ENCODE measurements around the gene HTR4.

The HTR4 gene

DNA sequence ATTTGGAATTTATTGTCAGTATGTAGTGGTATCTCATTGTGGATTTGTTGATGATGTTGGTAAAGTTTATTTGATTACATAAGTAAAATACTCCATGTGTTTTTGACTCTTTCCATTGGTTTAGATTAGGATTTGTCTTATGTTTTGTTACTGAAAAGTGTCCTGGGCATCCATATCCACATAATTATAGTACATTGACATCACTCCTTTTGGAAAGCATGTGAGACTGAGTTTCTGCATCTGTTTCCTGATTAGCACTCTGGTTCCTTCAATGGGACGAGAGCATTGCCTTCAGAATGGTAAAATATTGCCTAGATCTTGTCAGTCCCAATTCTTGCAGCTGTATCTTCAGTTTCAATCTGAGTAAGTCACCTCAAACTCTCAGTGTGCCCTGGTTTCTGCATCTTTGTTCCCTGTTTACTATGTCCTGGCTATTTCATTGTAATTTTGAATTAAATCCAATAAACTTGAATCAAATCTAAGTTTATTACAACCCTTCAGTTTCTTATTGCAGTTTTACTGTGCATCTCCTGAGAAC, 142.4 kb downstream of the HTR4 start:
- no peak for FAIRE-seq
- TF ChIP-seq POLR2A (IDR thresholded peaks at IDR 0.05; ENCODE audit: low read depth, low read length) = no peak
- DNase-seq (ENCODE audit: insufficient read length, low spot score) = no peak

DNA sequence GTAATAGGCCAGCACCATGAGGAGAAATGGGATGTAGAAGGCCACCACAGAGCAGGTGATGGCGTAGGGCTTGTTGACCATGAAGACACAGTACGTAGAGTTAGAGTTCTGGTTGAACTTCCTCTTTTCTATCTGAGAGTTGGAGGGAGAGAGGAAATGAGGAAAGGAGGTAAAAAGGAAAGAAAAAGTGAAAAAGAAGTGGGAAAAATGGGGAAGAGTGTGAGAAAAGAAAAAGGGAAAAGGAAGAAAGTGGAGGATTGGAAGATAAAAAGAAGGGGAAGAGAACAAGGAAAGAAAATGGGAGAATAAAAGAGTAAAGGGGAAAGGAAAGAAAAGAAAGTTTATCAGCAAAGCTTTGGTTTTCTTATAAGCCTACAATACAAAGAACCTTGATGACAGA, 144.4 kb downstream of the HTR4 start:
- TF ChIP-seq POLR2A (IDR thresholded peaks at IDR 0.05; ENCODE audit: low read depth, low read length) = no peak
- DNase-seq (ENCODE audit: insufficient read length, low spot score) (no peak), FAIRE-seq (no peak)

DNA sequence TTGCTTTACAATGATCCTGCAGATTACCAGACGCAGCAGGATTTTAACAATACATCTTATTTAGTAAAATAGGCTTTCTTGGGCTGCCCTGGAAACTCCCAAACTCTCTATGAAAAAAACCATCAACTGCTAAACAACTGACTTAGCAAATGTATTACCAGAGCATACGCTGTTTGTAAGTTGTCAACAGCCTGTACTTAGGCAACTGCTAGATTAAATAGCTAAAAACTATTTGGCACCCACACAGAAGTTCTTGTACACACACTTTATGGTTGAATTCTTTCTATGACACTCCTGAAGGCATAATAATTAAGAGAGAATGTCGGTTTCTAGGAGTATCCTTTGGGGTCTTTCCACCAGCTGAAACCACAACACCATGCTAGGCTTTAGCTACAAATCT, 146.7 kb downstream of the HTR4 start:
- FAIRE-seq = no peak
- DNase-seq (ENCODE audit: insufficient read length, low spot score) = no peak
- TF ChIP-seq POLR2A (IDR thresholded peaks at IDR 0.05; ENCODE audit: low read depth, low read length) = no peak

DNA sequence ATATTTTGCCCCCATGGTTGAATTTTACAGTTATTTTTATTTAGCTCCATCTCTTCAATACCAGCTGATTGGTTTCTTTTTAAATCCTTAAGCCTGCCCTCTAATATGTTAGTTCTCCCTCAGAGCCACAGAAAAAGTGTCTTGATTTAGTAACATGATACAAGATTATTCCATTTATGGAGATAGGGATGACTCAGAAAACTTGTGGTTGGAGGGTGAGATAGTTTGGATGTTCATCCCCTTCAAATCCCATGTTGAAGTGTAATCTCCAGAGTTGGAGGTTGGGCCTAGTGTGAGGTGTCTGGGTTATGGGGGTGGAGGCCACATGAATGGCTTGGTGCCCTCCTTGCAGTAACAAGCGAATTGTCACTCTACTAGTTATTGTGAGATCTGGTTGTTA, 154.9 kb downstream of the HTR4 start:
- DNase-seq (ENCODE audit: insufficient read length, low spot score) (no peak), FAIRE-seq (no peak)
- no peak for TF ChIP-seq POLR2A (IDR thresholded peaks at IDR 0.05; ENCODE audit: low read depth, low read length)

DNA sequence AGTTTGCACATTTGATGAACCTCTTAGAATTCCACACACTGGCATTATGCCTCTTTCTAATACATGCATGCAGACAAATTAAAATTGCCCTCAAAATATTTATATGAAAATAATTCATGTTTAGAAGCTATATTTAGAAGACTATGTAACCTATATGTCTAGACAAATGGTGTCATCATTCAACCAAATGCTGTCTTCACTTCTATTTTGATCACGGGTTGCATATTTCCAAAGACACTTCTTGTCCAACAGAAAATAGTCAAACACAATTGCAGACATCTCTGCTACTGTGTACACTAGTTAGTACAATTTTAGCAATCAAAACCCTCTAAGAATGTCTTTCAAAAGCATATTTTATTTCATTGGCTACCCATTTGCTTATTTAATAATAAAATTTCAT, 156.6 kb downstream of the HTR4 start:
- FAIRE-seq = no peak
- TF ChIP-seq POLR2A (IDR thresholded peaks at IDR 0.05; ENCODE audit: low read depth, low read length) = no peak
- DNase-seq (ENCODE audit: insufficient read length, low spot score) = no peak

DNA sequence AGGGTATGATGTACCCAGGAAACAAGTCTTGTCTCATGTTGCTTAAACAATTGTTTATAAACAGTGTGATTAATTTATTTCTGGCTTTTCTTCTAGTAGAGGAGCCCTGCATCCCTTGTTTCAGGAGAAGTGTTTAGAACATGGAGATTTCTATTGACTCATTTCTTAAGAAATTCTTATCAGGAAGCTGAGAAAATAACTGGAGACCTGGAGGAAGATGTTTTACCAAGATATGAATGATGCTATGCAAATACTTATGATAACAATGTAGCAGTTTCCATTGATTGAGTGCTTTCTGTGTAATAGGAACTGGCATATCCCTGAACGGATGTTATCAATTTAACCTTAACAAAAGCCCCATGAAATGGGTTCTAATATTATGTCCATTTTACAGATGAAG, 162.0 kb downstream of the HTR4 start:
- FAIRE-seq = no peak

DNA sequence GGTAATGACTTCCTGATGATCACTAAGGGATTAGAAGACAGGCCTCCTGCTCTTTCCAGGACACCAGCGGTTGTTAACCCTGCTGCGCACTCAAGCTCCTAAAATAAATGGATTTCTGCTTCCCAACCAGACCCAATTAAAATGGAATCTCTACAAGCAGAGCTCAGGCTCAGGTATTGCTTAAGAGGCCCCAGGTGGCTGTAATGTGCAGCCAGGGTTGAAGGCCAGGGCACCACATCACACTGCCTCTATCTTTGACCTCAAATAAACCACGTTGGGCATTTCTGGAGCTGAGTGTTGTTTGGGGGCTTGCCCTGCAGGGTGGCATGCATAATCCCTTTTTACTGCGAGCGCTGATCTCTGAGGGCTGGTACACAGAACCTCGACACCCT, 162.5 kb downstream of the HTR4 start:
- DNase-seq (ENCODE audit: insufficient read length, low spot score) (no peak), FAIRE-seq (no peak)
- TF ChIP-seq POLR2A (IDR thresholded peaks at IDR 0.05; ENCODE audit: low read depth, low read length) = no peak

More for the DNA sequence above, 162.0 kb downstream of the HTR4 start:
- no peak for TF ChIP-seq POLR2A (IDR thresholded peaks at IDR 0.05; ENCODE audit: low read depth, low read length)
- no peak for DNase-seq (ENCODE audit: insufficient read length, low spot score)

DNA sequence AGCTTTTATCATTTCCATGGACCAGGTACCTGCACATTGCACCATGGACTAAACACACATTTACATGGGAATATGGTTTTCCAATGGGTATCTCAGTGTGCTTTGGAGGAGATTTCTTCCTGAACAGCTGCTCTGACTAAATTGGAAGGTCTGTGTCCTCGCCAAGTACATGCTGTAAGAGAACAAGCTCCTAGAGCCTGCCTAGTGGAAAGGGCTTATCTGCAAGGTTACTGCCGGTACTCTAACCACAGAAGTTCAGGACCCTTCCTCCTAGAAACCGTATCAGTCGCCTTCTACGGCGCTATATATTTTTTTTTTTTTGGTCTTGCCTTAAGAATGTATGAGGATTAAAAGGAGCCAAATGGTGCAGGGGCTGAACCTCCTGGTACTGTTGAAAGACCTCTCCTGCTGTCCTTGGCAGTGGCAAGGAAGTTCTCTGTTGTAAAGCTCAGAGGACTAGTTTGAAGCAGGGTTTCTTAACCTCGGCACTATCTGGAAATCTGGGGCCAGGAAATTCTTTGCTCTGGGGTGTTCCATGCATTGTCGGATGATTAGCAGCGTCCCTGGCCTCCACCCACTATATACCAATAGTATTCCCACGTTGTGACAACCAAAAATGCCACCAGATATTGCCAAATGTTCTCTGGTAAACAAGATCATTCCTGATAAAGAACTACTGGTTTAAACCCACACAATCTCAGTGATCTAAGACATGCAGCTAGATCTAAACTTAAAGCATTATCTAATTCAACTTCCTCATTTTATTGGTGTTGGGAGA, 163.1 kb downstream of the HTR4 start:
- FAIRE-seq (no peak), DNase-seq (ENCODE audit: insufficient read length, low spot score) (no peak)
- TF ChIP-seq POLR2A (IDR thresholded peaks at IDR 0.05; ENCODE audit: low read depth, low read length) = no peak

DNA sequence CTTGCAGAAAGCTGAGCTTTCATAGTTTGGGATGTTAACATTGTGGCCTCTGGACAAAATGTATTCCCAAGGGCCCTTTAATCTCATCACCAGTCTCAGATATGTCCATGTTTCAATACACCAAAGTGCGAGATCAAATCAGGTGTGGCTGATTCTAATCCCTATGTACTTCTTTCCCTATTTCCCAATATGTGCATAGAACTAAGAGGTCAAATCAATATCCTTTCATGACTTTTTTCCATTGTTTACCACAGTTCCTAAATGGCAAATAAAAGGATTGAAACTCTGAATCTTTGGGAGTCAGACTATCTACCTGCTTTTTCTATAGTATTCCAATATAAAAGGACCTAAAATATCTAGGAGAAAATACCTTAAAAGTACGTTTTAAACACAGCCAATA, 165.6 kb downstream of the HTR4 start:
- FAIRE-seq = no peak
- no peak for TF ChIP-seq POLR2A (IDR thresholded peaks at IDR 0.05; ENCODE audit: low read depth, low read length)
- no peak for DNase-seq (ENCODE audit: insufficient read length, low spot score)

DNA sequence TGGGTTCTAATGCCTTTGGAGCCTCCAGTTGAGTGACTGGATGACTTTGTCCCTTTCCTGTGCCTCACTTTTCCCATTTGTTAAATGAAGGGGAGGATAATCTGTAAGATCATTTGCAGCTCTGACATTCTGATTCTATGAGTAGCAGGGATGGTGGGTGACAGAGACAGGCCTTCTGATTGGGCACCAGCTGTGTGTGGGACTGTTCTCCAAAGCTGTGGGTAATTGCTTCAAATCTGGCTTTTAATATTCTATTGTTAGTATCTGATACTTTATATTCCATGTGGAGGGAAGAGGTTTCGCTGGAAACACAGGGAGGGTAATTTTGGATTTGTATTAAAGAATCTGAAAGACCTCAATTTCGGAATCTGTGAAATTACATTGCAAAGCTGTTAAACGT, 167.9 kb downstream of the HTR4 start:
- no peak for FAIRE-seq
- no peak for TF ChIP-seq POLR2A (IDR thresholded peaks at IDR 0.05; ENCODE audit: low read depth, low read length)
- DNase-seq (ENCODE audit: insufficient read length, low spot score) = no peak

DNA sequence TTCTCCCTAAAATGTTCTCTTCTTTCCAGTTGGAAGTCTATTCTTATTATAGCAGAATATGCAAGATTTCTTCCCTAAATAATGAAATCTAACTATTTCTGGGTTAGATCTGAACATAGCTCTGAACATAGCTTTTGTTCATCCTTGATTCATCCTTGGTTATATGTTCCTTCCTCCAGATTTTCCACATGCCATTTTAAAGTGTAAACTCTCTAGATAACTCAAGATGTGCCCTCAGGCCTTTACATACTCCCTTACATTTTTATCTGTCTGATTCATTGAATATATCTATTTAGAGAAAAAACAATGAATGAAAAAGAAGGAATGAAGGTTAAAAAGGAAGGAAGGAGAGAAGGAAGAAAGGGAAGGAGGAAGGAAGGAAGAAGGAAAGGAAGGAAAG, 169.7 kb downstream of the HTR4 start:
- no peak for TF ChIP-seq POLR2A (IDR thresholded peaks at IDR 0.05; ENCODE audit: low read depth, low read length)
- DNase-seq (ENCODE audit: insufficient read length, low spot score) (no peak), FAIRE-seq (no peak)

DNA sequence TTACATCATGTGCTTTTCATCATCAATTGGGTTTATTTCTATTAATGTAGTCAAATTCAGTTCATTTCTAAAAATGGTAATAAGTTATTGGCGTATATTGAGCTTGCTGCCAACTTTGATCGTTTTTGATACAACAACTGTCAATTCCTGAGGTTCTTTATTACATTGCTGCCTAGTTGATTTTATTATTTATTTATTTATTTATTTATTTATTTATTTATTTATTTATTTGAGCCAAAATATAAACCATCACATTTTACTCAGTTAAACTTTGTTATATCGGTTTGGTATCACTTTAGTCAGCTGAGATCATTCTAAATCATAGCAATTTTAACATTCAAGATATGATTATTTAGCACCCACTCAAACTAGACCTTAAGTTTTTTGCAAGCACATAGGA, 170.6 kb downstream of the HTR4 start:
- TF ChIP-seq POLR2A (IDR thresholded peaks at IDR 0.05; ENCODE audit: low read depth, low read length) = no peak
- FAIRE-seq (no peak), DNase-seq (ENCODE audit: insufficient read length, low spot score) (no peak)

DNA sequence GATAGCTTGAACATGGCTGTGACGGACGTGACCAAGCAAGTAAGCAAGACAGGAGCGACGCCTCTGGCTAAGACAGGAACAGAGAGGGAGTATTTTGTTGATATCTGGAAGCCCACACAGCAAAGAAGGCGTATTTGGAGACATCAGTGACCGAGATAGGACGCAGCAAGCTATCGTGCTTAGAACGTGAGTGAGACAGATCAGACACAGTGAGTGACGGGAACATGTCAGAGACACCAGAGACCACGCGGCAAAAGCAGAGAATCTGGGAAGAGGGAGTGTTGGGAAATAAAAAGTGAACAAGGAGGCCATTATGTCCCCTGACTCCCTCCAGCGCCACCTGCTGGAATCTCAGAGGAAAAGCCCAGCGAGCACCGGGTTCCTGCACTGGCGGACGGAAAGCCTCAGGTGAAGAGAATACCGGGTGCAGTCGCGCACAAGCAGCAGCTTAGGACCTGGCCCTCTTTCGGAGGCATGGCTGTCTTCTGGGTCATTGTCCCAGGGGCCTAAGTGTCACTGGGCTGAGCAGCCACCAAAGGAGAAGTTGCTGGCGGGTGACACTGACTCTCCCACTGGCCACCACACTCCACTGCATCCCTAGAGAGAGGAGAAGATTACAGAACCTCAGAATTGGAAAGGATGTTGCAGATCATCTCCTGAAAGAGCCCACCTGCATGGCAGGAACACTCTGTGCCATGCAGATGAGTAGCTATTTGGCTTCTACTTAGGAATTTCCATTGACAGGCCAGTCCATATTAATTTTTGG, 171.4 kb downstream of the HTR4 start:
- no peak for TF ChIP-seq POLR2A (IDR thresholded peaks at IDR 0.05; ENCODE audit: low read depth, low read length)
- DNase-seq (ENCODE audit: insufficient read length, low spot score) = peak; percentile 31
- no peak for FAIRE-seq

DNA sequence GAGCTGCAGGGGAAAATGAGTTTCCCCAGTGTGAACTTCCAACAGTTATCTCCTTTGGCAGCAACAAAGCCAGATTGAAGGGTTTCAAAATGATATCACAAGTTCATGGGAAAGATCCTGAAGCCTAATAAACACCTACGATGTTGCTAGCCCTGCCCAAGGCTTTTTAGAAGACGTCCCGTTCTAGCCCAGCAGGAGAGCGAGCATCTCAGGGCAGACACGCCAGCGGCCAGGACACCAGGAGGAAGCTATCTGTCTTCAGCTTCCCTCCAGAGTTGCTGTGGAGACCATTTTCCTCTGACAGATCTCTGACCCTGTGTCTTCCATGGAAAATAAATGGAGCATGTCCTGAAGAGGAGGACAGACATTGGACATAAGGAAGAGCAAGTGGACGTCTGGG, 172.1 kb downstream of the HTR4 start:
- FAIRE-seq (no peak), DNase-seq (ENCODE audit: insufficient read length, low spot score) (no peak)
- TF ChIP-seq POLR2A (IDR thresholded peaks at IDR 0.05; ENCODE audit: low read depth, low read length) = no peak

DNA sequence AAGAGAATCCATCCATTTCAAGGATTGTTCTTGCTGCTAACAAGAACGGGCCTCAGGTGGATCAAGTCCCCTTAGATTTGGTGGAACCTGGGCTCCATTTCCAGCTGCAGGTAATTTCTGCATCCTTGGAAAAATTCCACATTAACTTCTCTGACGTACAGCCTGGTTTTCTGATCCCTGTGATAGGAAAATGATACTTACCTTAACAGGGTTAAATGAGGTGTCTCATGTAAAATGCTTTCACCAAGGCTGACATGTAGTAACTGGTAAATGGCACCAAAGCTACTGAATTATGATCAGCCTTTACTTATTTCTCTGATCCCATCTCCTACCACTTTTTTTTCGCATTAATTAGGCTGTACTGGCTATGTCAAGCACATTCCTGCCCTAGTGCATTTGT, 176.9 kb downstream of the HTR4 start:
- DNase-seq (ENCODE audit: insufficient read length, low spot score) = no peak
- no peak for FAIRE-seq
- no peak for TF ChIP-seq POLR2A (IDR thresholded peaks at IDR 0.05; ENCODE audit: low read depth, low read length)

Measured in H54 (cell line).